ENCODE measurements around the gene CBY3.

DNA sequence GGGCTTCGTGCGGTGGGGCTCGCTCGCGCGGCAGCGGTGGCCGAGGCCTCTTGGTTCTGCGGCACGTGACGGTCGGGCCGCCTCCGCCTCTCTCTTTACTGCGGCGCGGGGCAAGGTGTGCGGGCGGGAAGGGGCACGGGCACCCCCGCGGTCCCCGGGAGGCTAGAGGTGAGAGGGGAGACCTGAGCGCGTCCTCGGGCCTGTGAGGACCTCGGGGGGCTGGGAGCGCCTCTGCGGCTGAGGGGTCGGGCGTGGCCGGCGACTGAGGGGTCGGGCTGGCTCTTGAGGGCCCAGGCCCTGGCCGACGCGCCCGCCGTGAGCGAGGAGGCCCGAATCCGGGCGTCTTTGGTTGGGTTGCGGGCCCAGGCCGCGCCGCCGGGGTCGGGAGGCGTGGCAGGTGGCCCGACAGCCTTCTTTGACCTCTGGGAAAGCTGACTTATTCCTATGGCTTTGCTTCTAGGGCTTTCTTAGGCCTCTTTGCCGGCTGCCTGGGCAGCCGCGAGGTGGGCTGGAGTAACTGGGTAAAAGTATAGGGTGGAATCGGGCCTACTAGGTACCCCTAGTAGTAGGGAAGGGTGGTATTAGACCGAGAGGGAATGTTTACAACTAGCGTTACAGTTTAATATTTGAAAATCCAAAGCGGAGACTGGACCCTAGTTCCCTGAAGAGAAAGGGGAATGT lies 18.2 kb upstream of the CBY3 start, which contains the start of gene CANX:
- TF ChIP-seq CTCF (IDR thresholded peaks at IDR 0.05; ENCODE audit: low read depth, low read length) (no peak), EZH2phosphoT487 (IDR thresholded peaks at IDR 0.05; ENCODE audit: low read depth) (no peak)
